VCaP (cell line): ENCODE data around the gene PCDH15.

ENCODE experiments used
- H3K27ac ChIP-seq: fragments of 450-650 bp; 2 replicates; pipeline ENCODE4 v1.5.1; 2017
- TF ChIP-seq, protein P1 (sequence below): fragments of 450-650 bp; conservative IDR thresholded peaks from 2 replicates; pipeline ENCODE4 v1.5.1; 2017; ENCODE audit warnings: mild to moderate bottlenecking, moderate library complexity

Gene PCDH15

DNA sequence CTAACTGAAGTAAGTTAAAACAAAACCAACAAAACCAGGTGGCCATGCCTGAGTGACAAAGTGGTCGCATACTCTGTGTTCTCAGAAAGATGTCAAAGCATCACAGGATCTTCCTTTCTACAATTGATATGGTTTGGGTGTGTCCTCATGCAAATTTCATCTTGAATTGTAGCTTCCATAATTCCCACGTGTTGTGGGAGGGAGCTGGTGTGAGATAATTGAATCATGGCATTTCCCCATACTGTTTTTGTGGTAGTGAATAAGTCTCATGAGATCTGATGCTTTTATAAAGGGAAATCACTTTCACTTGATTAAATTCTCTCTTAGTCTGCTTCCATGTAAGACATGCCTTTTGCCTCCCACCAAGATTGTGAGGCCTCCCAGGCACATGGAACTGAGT, 465.7 kb downstream of the PCDH15 start:
- TF ChIP-seq, protein P1, sequence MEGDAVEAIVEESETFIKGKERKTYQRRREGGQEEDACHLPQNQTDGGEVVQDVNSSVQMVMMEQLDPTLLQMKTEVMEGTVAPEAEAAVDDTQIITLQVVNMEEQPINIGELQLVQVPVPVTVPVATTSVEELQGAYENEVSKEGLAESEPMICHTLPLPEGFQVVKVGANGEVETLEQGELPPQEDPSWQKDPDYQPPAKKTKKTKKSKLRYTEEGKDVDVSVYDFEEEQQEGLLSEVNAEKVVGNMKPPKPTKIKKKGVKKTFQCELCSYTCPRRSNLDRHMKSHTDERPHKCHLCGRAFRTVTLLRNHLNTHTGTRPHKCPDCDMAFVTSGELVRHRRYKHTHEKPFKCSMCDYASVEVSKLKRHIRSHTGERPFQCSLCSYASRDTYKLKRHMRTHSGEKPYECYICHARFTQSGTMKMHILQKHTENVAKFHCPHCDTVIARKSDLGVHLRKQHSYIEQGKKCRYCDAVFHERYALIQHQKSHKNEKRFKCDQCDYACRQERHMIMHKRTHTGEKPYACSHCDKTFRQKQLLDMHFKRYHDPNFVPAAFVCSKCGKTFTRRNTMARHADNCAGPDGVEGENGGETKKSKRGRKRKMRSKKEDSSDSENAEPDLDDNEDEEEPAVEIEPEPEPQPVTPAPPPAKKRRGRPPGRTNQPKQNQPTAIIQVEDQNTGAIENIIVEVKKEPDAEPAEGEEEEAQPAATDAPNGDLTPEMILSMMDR, result no peak
- no peak overlapping the region for H3K27ac ChIP-seq

DNA sequence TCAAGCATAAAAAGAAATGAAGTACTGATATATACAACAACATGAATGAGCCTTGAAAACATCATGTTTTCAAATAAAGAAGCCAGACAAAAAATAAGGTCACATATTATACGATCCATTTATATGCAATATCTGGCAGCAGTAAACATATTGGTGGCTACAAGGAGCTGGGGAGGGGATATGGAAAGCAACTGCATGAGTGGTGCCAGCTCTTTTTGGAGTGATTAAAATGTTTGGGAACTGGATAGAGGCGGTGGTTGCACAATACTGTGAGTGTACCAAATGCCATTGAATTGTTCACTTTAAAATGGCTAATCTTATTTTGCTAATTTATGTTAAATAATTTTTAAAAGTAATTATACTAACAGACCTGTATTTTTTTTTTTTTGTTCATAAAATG, 481.7 kb downstream of the PCDH15 start:
- H3K27ac ChIP-seq, result no peak overlapping the region
- TF ChIP-seq, protein P1, result no peak

DNA sequence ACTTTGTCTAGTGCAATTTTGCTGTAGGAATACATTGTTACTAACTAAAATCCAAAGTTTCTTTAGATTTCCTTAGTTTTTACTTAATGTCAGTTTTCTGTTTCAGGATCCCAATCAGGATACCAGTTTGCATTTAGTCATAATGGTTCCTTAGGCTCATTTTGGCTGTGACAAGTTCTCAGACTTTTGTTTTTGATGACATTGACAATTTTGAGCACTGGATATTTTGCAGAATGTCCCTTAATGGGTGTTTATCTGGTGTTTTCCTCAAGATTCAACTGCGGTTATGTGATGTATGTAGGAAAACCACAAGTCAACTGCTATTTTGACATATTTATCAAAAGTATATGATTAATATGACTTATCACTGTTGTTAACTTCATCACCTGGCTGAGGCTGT, 482.6 kb downstream of the PCDH15 start:
- no peak overlapping the region for H3K27ac ChIP-seq
- TF ChIP-seq, protein P1, result no peak

DNA sequence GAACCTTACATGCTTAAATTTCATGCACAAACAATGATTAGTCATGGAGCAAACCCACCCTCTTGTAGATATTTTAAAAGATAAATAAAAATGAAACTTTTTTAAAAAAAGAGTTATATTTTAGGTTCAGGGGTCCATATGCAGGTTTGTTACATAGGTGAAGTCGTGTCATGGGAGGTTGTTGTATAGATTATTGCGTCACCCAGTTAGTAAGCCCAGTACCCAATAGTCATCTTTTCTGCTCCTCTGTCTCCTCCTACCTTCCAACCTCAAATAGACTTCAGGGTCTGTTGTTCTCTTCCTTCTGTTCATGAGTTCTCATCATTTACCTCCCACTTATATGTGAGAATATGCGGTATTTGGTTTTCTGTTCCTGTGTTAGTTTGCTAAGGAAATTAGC, 486.6 kb downstream of the PCDH15 start:
- TF ChIP-seq, protein P1, result no peak
- H3K27ac ChIP-seq, result no peak overlapping the region

DNA sequence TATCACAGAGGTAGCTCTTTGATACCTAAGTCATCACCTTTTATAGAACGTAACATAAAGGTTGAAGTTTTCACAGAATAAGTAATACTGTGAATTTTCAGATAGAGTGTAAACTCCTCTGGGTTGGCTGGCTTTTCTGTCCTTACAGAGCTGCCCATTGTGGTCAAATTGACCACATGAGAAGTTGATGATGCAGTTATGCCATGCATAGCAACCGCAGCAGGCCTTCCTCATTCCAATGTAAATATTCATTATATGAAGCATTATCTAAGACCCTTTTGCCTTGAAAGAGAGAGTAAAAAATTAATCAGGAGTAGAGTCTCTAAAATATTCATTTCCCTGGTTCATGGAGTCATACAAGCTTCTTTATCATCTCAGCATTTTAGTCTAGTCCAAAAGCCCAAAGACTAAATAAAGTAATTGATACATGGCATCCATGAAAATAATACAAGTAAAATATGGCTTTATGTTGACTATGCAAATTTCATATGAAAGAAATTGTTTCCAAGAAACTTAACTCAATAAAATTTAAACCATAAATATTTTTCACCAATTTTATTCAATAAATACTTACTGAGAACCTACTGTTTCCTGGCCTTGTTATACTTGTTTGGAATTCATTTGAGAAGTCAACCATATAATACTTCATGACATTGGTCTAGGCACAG, 516.4 kb downstream of the PCDH15 start:
- TF ChIP-seq, protein P1, result no peak
- H3K27ac ChIP-seq, result no peak overlapping the region

DNA sequence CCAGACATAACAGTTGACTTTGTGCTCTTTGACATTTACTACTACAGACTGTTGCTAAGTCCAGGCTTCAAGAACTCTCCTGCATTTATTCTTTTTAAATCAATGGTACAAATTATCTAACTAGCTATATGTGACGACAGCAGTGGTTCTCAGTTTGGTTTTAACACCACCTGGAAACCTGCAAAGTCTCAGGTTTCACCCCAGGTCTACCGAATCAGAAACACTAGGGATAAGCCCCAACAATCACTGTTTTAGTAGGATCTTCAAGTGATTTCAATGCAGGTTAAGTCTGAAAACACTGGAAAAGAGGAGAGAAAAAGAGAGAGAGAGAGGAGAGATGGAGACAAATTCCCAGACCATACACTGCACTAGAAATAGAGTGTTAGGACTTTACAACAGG, 519.0 kb downstream of the PCDH15 start:
- H3K27ac ChIP-seq, result no peak overlapping the region
- TF ChIP-seq, protein P1, result no peak

DNA sequence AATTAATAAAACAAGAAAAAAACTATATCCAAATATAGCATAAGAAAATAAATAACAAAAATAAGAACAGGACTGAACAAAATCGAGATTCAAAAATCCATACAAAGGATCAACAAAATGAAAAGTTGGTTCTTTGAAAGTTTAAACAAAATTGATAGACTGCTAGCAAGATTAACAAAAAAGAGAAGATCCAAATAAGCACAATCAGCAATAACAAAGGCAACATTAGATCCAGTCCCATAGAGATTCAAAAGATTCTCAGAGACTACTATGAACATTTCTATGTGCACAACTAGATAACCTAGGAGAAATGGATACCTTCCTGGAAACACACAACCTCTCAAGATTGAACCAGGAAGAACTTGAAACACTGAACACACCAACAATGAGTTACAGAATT, 534.6 kb downstream of the PCDH15 start:
- H3K27ac ChIP-seq, result no peak overlapping the region
- TF ChIP-seq, protein P1, result no peak
